GM19240 (cell line): ENCODE data around the gene CASP1.
"Not testable (repeated sequence)": the region's sequence is repeated elsewhere in the genome, so short reads cannot be mapped to it uniquely, and the experiment has no call there.

Source experiments
- DNase-seq: peaks from one replicate; pipeline ENCODE4 v3.0.0; 2011; ENCODE audit warnings: low spot score; ENCODE audit not compliant: insufficient read length

The CASP1 gene

DNA sequence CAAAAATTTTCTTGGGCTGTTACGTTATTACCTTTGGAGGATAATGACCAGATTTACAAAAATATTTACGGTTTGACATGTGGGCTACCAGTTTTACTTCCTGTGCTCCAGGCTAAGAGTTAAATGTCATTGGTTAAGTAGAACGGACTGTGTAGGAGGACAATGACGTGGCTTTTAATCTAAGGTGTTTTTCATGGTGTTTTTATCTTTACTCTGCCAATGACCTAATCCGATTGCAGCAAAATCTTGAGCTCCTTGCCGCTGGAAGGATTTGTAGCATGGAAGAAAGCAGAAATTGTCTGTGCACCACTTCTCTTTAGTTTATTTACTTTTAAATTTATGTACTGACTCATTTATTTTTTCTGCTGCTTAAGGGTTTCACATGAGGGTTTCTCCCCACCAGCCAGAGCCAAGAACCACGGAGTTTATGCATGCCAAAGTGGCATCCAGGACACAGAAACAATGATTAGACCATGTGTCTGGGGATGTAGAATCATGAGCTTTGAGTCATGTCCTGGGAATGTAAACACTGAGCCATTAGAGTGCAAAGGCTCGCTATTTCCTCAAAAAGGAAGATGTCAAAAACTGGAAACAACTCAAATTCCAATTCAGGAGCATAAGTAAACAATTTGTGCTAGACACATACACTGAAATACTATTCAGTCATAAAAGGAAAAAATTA, 12.1 kb upstream of the CASP1 start:
- no peak for DNase-seq

- DNase-seq, result no peak
These were observed 10.8 kb upstream of the CASP1 start for GRCh38 chr11:105045676-105046296.

GRCh38 chr11:105044557-105045524, 9.9 kb upstream of the CASP1 start, which contains the start of gene CARD16:
TSS of gene CARD16 (minus strand) at chr11:105045335. CDS start at chr11:105045297, 38 bp downstream.
- peak; percentile 8 for DNase-seq

DNA sequence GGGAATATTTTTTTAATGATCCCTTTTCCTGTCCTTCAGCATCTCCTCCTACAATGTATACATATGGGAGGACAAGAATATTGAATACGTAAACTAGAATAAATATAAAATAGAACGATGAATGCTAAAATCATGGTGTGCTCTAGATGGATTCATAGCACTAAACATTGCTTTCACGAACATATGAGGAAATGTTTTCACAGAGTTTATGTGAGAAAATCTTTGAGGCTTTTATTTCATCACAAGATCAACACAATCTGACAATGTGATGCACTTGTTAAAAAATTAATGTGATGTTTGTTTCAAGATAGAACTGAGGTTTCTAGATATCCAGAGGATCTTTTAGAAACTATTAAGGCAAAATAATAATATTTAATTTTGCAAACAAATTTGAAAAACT, 7.2 kb upstream of the CASP1 start:
- DNase-seq, result no peak

DNA sequence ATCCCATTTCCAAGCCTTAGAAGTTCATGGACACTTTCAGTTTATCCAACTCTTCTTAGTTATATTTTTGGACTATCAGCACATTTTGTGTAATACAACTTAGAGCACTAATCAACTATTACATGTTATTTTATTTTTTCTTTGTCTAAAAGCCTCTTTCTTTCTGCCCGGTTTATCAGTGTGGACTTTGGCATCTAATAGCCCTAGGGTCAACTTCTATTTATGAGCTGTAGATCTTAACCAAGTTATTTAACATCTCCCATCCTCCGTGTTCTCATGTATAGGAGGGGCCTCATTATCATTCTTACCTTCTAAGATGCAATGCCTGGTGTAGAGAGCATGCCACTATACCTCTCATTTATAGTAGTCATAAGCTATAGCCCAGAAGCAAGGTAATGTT, 5.8 kb upstream of the CASP1 start:
- DNase-seq, result no peak

- not testable (repeated sequence) for DNase-seq
These were observed 556 bp downstream of the CASP1 start for GRCh38 chr11:105034388-105034787.

- DNase-seq, result no peak
These were observed 1.2 kb downstream of the CASP1 start for GRCh38 chr11:105033781-105034180.

DNA sequence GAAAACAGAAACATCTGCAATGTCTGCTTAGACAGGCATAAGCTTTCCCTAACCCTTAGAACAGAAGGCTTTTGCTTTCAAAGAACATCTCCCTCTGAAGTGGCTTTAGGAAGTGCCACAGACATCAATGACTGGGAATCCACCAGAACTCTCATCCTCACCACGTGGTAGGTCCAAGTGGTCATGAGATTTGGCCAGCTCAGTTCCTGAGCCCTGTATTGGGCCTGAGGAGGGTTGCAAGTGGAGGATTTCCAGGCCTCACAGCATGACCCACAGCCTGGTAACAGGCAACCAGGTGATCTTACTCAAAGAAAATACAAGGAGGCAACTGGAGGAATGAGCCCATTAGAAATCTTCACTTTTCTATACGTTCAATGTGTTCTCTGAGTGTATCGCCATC, 1.6 kb downstream of the CASP1 start:
- DNase-seq, result no peak

DNA sequence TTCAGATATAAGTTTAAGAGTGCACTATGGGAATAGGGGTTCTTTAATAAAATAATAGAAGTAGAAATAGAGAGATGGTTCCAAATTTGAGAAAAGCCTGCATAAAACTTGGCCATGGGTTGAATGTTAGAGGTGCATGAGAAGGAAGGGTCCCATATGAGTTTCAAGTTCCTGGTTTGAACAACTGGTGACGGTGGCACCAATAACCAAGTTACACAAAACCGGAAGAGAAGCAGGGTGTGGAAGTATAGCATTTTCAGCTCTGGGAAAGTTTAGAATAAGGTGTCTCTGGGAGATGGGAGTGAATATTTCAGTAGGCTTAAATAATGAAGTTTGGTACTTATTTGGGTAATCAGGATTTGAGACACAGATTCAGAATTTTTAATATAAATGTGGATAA, 2.4 kb downstream of the CASP1 start:
- no peak for DNase-seq

DNA sequence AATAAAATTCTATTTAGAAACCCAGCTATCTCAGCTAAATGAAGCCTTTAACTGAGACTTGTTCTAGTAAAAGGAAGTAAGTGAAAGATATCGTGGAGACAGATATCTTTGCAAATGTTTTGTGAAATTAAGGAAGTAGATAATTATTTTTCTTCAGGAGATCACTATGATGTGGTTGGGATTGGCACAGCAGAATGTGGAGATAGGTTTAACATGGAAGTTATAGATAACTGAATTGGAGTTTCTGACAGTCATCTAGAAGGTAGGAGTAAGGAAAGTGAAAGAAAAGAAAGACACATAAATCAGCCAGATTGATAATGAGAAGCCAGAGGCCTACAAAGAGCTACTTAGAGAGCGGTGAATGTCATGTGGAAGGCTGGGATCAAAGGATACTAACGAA, 7.3 kb downstream of the CASP1 start:
- no peak for DNase-seq

DNA sequence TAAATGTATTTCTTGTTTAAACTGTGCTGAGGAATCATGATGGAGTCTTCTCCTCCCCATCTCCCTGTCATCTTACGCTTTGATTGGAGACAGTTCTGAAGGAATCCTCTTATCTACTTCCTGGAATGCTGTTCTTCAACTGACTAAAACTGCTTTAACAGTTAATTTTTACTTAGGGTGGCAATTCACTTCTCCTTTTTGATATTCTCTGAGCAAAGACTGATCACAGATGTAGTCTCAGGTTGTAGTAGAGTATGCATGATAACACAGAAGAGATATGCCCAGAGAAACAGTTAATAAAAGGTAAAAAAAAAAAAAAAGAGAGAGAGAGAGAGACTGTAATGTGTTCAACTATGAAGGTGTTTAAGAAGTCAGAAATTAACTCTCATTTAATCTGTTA, 10.6 kb downstream of the CASP1 start:
- DNase-seq, result no peak

DNA sequence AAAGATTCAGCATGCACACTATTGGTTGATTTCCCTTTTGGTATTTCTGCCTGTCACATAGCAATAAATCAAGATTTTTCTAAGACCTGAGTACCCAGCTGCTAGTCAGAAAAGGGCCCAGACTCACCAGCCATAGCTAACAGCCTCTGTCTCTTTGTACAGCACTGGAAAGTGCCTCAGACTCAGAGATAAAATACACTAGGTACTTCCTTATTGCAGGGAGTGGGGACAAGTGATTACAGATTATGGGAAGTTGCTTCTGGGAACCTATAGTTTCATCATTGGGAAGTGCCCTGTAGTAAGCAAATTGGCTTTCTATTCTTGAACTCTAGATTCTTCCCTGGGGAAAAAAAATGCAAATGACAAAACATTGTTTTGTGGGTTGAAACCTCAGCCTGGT, 11.9 kb downstream of the CASP1 start, which contains the start of gene CASP5:
Gene CASP5, minus strand, starts transcription at position 166 of the 400 bp plus-strand sequence. Its CDS starts 32 bp downstream, at position 134.
- no peak for DNase-seq

DNA sequence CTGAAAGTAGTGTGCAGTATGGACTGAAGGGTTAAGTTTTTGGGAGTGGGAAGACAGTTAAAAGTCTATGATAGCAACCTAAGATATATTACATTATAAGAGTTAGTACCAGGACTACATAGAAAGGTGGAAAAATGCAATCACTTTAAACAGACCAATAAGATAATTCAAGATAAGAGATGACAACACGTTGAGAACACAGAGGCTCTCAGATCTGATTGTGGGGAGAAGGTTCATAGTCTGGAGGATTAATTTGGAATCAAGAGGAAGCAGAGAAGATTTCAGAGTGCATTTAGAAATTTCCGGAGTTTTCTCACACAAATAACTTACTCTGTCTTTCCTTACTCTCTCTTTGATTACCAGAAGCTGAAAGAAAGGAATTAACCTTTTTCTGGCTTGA, 12.4 kb downstream of the CASP1 start:
- no peak for DNase-seq

DNA sequence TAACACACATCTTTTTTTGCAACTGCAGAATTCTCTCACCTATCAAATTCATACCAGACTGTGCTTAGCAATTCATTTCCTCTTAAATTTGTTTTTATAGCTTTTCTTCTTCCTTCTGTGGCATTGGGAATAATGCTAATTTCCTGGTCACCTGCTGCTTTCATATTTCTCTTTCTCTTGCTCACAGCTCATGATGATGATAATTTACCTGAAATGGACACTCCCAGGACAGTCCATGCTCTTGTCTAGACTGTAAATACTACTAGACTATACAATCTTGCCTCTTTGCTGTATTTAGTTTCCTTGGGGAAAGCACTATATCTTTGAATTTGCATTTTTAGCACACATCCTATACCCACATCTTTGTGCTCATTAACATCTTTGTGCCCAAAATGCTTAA, 27.5 kb downstream of the CASP1 start:
- no peak for DNase-seq

DNA sequence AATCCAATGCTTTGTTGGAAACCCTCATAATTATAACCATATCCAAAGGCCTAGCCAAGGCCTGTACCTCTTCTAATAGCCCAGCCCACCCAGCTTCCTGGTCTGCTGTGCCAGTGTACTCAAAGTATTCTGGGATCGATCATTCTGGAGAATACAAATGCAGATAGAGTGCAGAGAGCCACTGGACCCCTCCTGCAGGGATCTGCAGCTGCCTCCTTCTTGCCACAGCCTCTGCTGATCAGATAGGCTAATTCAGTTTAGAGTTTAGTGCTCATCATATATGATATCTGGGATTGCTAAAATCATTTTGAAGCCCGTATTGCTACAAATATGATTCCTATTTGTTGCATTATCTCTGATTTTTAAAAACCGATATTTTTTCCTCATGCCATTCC, 29.5 kb downstream of the CASP1 start:
- no peak for DNase-seq

GRCh38 chr11:105004021-105004420, 30.9 kb downstream of the CASP1 start:
- no peak for DNase-seq

- no peak for DNase-seq
These were observed 31.8 kb downstream of the CASP1 start for GRCh38 chr11:105003151-105003550.

DNA sequence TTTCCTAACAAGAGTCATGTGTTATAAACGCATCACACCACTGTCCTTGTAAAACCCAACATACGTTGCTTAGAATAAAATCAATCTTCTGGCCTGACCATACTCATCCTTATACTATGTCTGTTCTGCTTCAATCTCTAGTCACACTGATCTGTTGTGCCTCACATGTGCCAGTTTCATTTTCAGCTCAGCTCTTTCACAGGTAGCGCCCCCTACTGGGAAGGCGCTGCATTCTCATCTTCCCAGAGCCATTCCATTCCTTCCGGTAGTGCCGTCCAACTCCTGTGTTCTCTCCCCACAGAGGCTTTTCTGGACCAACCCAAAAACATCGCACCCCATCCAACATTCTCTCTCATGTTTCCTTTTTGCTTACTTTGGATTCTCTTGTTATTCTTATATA, 34.1 kb downstream of the CASP1 start:
- peak; percentile 6 for DNase-seq

DNA sequence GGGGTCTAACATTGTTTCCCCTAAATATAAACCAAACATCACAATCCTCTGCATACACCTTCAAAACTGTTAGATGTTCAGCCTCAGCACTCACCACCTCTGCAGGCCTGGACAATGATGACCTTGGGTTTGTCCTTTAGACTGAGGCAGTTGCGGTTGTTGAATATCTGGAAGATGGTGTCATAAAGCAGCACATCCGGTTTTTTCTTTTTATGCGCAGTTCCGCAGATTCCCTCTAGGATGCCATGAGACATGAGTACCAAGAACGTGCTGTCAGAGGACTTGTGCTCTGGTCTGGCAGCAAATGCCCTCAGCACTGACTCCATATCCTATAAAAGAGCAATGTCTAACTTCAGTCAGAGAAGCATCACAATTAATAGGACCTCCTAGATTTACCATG, 34.8 kb downstream of the CASP1 start:
- DNase-seq, result no peak

- DNase-seq, result no peak
These were observed 35.2 kb downstream of the CASP1 start for GRCh38 chr11:104999721-105000120.

- DNase-seq, result no peak
These were observed 37.7 kb downstream of the CASP1 start for GRCh38 chr11:104997288-104997687.

DNA sequence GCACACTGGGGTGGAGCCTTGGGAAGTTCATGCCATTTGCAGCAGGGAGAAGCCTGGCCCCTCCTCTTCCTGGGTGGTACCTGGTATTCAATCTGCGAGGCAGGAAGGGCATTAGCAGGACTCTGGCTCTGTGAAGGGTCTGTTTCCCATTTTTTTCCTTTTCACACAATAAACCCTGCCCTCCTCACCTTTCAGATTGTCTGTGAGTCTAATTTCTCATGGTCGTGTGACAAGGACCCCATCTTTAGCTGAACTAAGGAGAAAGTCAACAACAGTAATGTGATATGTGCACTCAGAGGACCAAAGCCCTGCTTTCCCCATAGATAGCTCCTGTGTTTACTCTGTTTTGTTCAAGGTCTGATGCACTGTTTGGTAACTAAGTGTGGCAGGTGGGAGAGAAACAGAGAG, 39.9 kb downstream of the CASP1 start:
- no peak for DNase-seq
